HepG2 (cell line): ENCODE data around the gene FHL1.

ENCODE experiments used
- BHLHE40 ChIP-seq: IDR thresholded peaks from 2 replicates; pipeline ENCODE4 v1.6.1; 2011; ENCODE audit warnings: low read length, improper control_type of control experiment
- EP300 ChIP-seq, 3 experiments: sonication (generic) in 1 of 3; formaldehyde crosslinking in 1 of 3; IDR thresholded peaks; 2 replicates each; pipeline versions ENCODE4 v1.5.1 to v1.6.1; 2011 to 2020; ENCODE audit warnings: low read depth in 2 of 3, low read length in 2 of 3, borderline replicate concordance in 1 of 3, improper control_type of control experiment in 1 of 3, mild to moderate bottlenecking in 1 of 3, missing genetic modification reagents in 1 of 3, moderate library complexity in 1 of 3
- RFX5 ChIP-seq: IDR thresholded peaks from 2 replicates; pipeline ENCODE4 v1.6.1; 2011; ENCODE audit warnings: low read depth, low read length, improper control_type of control experiment
- TAF1 ChIP-seq: sonication (generic); formaldehyde crosslinking; IDR thresholded peaks from 2 replicates; pipeline ENCODE4 v1.4.0; 2020; ENCODE audit warnings: missing genetic modification reagents
- ZC3H4 ChIP-seq: sonication (generic); formaldehyde crosslinking; IDR thresholded peaks from 2 replicates; pipeline ENCODE4 v1.4.0; 2020; ENCODE audit warnings: missing genetic modification reagents, borderline replicate concordance
- ZNF850 ChIP-seq: sonication (generic); formaldehyde crosslinking; conservative IDR thresholded peaks from 2 replicates; pipeline ENCODE4 v1.9.0; 2021; ENCODE audit warnings: mild to moderate bottlenecking, missing genetic modification reagents
- TF ChIP-seq, protein P1 (sequence below): sonication (generic); formaldehyde crosslinking; IDR thresholded peaks from 2 replicates; pipeline ENCODE4 v1.5.0; 2020; ENCODE audit warnings: mild to moderate bottlenecking, missing genetic modification reagents, moderate library complexity

GRCh38 chrX:136159611-136160025 is 12.3 kb downstream of the FHL1 start:
- TF ChIP-seq ZNF850: no peak
- TF ChIP-seq, protein P1, sequence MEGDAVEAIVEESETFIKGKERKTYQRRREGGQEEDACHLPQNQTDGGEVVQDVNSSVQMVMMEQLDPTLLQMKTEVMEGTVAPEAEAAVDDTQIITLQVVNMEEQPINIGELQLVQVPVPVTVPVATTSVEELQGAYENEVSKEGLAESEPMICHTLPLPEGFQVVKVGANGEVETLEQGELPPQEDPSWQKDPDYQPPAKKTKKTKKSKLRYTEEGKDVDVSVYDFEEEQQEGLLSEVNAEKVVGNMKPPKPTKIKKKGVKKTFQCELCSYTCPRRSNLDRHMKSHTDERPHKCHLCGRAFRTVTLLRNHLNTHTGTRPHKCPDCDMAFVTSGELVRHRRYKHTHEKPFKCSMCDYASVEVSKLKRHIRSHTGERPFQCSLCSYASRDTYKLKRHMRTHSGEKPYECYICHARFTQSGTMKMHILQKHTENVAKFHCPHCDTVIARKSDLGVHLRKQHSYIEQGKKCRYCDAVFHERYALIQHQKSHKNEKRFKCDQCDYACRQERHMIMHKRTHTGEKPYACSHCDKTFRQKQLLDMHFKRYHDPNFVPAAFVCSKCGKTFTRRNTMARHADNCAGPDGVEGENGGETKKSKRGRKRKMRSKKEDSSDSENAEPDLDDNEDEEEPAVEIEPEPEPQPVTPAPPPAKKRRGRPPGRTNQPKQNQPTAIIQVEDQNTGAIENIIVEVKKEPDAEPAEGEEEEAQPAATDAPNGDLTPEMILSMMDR (CRISPR knock-in tag): no peak
- TF ChIP-seq TAF1 (CRISPR knock-in tag): no peak
- no peak for TF ChIP-seq EP300 (IDR thresholded peaks at IDR 0.05; ENCODE audit: low read depth in 2 of 2, low read length in 2 of 2)
- no peak for TF ChIP-seq EP300 (CRISPR knock-in tag; IDR thresholded peaks at IDR 0.05; ENCODE audit: borderline replicate concordance)
- TF ChIP-seq BHLHE40: no peak
- TF ChIP-seq RFX5: no peak
- TF ChIP-seq ZC3H4: no peak
